ENCODE data around the gene NCOA1. TPM values are rescaled to one million over a fixed set of nuclear protein-coding genes. Genes with fewer than 3 reads are reported as not detected.

Gene NCOA1
- polyA plus RNA-seq, 1 donor, result 63.0 TPM

DNA sequence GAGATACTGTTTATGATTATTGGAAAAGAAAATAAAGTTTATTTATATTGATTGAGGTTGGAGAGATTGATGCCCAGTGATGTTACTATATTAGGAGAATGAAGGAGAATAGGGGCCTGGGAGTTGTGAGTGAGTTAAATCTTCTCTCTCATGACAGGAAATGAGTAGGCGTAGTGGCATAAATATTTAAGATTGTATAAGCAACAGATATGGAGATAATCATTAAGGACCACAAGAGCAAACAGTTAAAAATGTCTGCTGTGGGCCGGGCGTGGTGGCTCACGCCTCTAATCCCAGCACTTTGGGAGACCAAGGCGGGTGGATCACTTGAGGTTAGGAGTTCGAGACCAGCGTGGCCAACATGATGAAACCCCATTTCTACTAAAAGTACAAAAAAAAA lies 239.4 kb downstream of the NCOA1 start:
- no CpG with 5 or more reads among the region's 7 CpGs for WGBS (ENCODE audit: insufficient coverage, low lambda C conversion rate)
- Histone ChIP-seq H3K27me3 (ENCODE audit: control insufficient read depth, insufficient read depth, low read length) (no peaks in the 10 kb centered on the region), H3K36me3 (ENCODE audit: control insufficient read depth, insufficient read depth, low read length) (peaks cover 35% of the 10 kb centered on the region), H3K27ac (ENCODE audit: low read length) (no peak overlapping the region), H3K4me1 (ENCODE audit: control insufficient read depth, insufficient read depth, low read length) (no peaks in the 10 kb centered on the region), H3K4me3 (ENCODE audit: low read length) (no peak overlapping the region), H3K9me3 (ENCODE audit: control insufficient read depth, low read depth, low read length) (no peaks in the 10 kb centered on the region)
- DNase-seq, result no peak

DNA sequence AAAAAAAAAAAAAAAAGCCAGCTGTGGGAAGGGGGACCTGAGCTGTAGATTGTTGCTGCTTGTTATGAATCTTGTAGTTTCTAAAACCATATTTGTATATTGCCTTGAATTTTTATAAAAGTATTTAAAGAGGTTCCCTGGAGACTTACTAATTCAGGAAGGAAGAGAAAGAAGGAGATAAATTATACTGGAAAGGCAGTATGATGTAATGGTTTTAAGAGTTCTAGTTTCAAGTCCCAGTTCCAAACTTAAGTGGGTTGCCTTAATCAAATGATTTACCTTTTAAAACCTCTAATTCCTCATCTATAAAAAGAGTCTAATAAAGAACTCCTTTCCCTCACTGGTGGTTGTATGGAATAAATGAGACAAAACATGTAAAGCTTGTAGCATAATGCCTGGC lies 240.0 kb downstream of the NCOA1 start:
- Histone ChIP-seq H3K27me3 (ENCODE audit: control insufficient read depth, insufficient read depth, low read length) (no peaks in the 10 kb centered on the region), H3K4me3 (ENCODE audit: low read length) (no peak overlapping the region), H3K9me3 (ENCODE audit: control insufficient read depth, low read depth, low read length) (no peaks in the 10 kb centered on the region), H3K27ac (ENCODE audit: low read length) (no peak overlapping the region), H3K36me3 (ENCODE audit: control insufficient read depth, insufficient read depth, low read length) (peaks cover 35% of the 10 kb centered on the region), H3K4me1 (ENCODE audit: control insufficient read depth, insufficient read depth, low read length) (no peaks in the 10 kb centered on the region)
- DNase-seq, result no peak

DNA sequence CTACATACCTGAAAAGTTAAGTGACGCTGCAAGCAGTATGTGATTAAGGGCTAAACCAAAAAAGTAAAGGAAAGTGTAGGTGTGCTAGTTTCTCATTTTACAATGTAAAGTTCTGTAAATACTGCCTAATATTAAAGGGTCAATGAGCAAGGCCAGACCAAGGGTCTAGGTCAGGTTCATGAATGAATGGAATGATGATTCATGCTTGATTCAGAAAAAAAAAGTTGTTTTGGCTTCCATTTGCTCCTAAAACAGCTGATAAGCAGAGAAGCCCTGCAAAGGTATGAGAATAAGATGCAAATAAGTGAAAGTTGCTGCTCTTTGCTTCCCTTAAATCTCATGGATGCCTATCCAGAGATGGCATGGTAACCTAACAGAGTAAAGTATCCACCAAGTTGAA lies 240.9 kb downstream of the NCOA1 start:
- H3K9me3 ChIP-seq (ENCODE audit: control insufficient read depth, low read depth, low read length), result no peaks in the 10 kb centered on the region
- H3K4me1 ChIP-seq (ENCODE audit: control insufficient read depth, insufficient read depth, low read length), result no peaks in the 10 kb centered on the region
- WGBS (ENCODE audit: insufficient coverage, low lambda C conversion rate), result no CpG with 5 or more reads among the region's 1 CpG
- no peak overlapping the region for H3K27ac ChIP-seq (ENCODE audit: low read length)
- peaks cover 35% of the 10 kb centered on the region for H3K36me3 ChIP-seq (ENCODE audit: control insufficient read depth, insufficient read depth, low read length)
- no peak overlapping the region for H3K4me3 ChIP-seq (ENCODE audit: low read length)
- DNase-seq, result no peak
- no peaks in the 10 kb centered on the region for H3K27me3 ChIP-seq (ENCODE audit: control insufficient read depth, insufficient read depth, low read length)

DNA sequence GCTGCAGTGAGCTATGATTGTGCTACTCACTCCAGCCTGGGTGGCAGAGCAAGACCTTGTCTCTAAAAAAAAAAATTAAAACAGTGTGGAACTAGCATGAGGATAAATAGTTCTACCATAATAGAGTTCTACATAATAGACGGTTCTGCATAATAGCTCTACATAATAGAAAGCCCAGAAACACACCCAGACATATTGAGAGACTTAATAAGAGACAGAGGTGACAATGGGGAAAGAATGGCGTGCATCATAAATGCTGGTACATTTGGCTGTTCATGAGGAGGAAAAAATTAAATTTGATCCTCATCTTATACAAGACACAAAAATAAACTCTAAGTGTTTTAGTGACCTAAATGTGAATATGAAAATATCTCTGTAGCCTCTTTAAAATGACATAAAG lies 243.7 kb downstream of the NCOA1 start:
- Histone ChIP-seq H3K27ac (ENCODE audit: low read length) (no peak overlapping the region), H3K4me1 (ENCODE audit: control insufficient read depth, insufficient read depth, low read length) (no peaks in the 10 kb centered on the region), H3K36me3 (ENCODE audit: control insufficient read depth, insufficient read depth, low read length) (peaks cover 23% of the 10 kb centered on the region), H3K9me3 (ENCODE audit: control insufficient read depth, low read depth, low read length) (no peaks in the 10 kb centered on the region), H3K27me3 (ENCODE audit: control insufficient read depth, insufficient read depth, low read length) (no peaks in the 10 kb centered on the region), H3K4me3 (ENCODE audit: low read length) (no peak overlapping the region)
- DNase-seq, result no peak
- 100% methylated on average over 1 of the region's 2 CpGs for WGBS (ENCODE audit: insufficient coverage, low lambda C conversion rate)

DNA sequence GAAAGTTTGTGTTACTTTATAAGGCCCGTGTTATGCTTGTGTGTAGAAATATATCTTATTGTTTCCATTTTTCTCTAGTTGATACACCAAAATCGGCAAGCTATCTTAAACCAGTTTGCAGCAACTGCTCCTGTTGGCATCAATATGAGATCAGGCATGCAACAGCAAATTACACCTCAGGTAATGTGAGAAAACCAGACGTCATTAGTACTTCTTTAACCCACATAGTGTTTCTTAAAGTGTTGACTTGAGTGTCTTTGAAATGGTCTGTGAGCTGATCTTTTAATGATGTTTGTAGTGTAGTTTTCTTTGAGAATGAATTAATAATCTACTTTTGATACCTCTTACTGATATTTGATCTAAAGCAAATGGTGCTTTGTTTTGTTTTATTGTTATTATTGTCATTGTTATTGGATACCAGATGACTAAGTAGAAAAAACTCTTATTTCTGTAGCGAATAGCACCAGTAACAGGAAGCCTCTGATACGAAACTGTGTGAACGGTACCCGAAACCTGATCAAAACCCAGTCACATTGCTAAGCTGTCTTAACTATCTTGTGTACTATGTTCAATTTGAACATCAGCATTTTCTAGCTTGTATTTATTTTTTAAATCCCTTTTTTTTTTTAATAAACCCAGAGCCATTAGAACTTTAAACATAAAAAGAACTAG lies 248.4 kb downstream of the NCOA1 start:
- Histone ChIP-seq H3K27me3 (ENCODE audit: control insufficient read depth, insufficient read depth, low read length) (no peaks in the 10 kb centered on the region), H3K36me3 (ENCODE audit: control insufficient read depth, insufficient read depth, low read length) (peaks cover 25% of the 10 kb centered on the region), H3K4me1 (ENCODE audit: control insufficient read depth, insufficient read depth, low read length) (no peaks in the 10 kb centered on the region), H3K9me3 (ENCODE audit: control insufficient read depth, low read depth, low read length) (no peaks in the 10 kb centered on the region), H3K27ac (ENCODE audit: low read length) (no peak overlapping the region), H3K4me3 (ENCODE audit: low read length) (no peak overlapping the region)
- WGBS (ENCODE audit: insufficient coverage, low lambda C conversion rate), result 86% methylated on average over 1 of the region's 7 CpGs
- DNase-seq, result no peak

DNA sequence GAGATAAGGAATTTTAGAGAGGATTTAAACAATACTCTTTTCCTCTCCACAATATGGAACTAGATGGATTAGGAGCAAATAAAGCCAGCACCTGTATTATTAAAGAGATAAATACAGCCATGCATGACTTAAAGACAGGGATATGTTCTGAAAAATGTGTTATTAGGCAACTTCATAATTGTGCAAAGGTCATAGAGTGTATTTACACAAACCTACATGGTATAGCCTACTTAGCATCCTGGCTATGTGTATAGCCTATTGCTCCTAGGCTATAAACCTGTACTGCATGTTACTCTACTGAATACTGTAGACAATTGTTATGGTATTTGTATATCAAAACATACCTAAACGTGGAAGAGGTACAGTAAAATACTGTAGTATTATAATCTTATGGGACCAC lies 249.1 kb downstream of the NCOA1 start:
- Histone ChIP-seq H3K36me3 (ENCODE audit: control insufficient read depth, insufficient read depth, low read length) (peaks cover 29% of the 10 kb centered on the region), H3K4me3 (ENCODE audit: low read length) (no peak overlapping the region), H3K27ac (ENCODE audit: low read length) (no peak overlapping the region), H3K27me3 (ENCODE audit: control insufficient read depth, insufficient read depth, low read length) (no peaks in the 10 kb centered on the region), H3K9me3 (ENCODE audit: control insufficient read depth, low read depth, low read length) (no peaks in the 10 kb centered on the region), H3K4me1 (ENCODE audit: control insufficient read depth, insufficient read depth, low read length) (no peaks in the 10 kb centered on the region)
- WGBS (ENCODE audit: insufficient coverage, low lambda C conversion rate), result no CpG with 5 or more reads among the region's 1 CpG
- DNase-seq, result peak; percentile 12 to 46

DNA sequence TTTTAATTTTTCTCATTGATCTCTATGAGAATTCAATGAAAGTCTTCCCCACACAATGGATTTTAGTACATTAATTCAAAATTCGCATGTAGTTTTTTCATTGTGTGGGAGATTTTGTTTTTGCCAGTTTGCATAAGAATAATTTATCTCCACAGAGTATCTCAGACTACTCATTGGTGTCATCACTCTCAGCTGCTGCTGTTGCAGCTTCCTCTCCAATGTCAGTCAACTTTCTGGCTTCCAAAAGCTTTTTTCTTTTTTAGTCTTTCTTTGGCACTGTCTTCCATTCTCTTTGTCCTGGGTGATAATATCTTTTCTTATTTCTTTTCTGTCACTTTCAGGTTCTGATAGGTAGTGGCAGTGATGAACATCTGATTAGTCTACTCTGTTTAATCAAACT lies 251.7 kb downstream of the NCOA1 start:
- peaks cover 31% of the 10 kb centered on the region for H3K36me3 ChIP-seq (ENCODE audit: control insufficient read depth, insufficient read depth, low read length)

DNA sequence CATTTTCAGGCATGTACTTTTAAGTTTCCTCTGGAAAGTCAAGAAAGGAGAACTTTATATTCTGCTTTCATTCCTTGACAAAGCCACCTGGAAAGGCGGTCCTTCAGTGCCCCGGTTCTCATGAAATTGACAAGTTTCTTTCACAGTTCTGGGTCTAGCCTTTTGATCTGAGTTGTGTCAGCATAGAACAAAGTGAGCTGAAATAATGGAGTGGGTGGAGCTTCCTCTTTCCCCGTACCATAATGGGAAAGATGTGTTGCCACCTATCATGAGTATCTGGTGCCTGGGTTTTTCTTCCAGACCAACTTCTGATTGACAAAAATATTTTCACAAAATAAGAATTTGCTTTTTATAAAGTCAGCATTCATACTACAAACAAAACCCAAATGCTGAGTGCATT lies 252.9 kb downstream of the NCOA1 start:
- WGBS (ENCODE audit: insufficient coverage, low lambda C conversion rate), result no CpG with 5 or more reads among the region's 3 CpGs
- Histone ChIP-seq H3K27me3 (ENCODE audit: control insufficient read depth, insufficient read depth, low read length) (no peaks in the 10 kb centered on the region), H3K4me1 (ENCODE audit: control insufficient read depth, insufficient read depth, low read length) (no peaks in the 10 kb centered on the region), H3K27ac (ENCODE audit: low read length) (no peak overlapping the region), H3K9me3 (ENCODE audit: control insufficient read depth, low read depth, low read length) (no peaks in the 10 kb centered on the region), H3K36me3 (ENCODE audit: control insufficient read depth, insufficient read depth, low read length) (peaks cover 31% of the 10 kb centered on the region), H3K4me3 (ENCODE audit: low read length) (no peak overlapping the region)
- DNase-seq, result no peak

More for the DNA sequence above, 251.7 kb downstream of the NCOA1 start:
- Histone ChIP-seq H3K4me3 (ENCODE audit: low read length) (no peak overlapping the region), H3K4me1 (ENCODE audit: control insufficient read depth, insufficient read depth, low read length) (no peaks in the 10 kb centered on the region), H3K9me3 (ENCODE audit: control insufficient read depth, low read depth, low read length) (no peaks in the 10 kb centered on the region), H3K27me3 (ENCODE audit: control insufficient read depth, insufficient read depth, low read length) (no peaks in the 10 kb centered on the region), H3K27ac (ENCODE audit: low read length) (no peak overlapping the region)
- DNase-seq, result no peak
- 100% methylated on average over 1 of the region's 1 CpG for WGBS (ENCODE audit: insufficient coverage, low lambda C conversion rate)

DNA sequence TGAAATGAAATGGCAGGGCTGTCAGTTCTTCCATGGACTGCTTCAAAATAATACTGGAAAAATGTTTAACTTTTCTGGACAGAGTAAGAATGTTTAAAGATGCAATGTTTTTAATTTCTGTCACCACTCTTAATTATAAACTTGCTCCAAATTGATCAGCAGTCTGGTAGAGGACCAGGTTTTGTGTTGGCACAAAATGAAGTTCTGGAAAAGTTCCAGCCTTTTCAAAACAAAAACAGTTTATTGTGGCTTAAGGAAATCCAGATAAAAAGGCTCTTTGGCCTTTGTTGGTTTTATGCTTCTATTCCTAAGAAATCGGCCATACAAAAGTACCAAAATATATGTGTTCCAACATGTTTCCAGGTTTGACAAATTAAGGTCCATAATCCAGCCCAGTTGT lies 253.3 kb downstream of the NCOA1 start:
- Histone ChIP-seq H3K9me3 (ENCODE audit: control insufficient read depth, low read depth, low read length) (no peaks in the 10 kb centered on the region), H3K27ac (ENCODE audit: low read length) (no peak overlapping the region), H3K36me3 (ENCODE audit: control insufficient read depth, insufficient read depth, low read length) (peaks cover 34% of the 10 kb centered on the region), H3K4me1 (ENCODE audit: control insufficient read depth, insufficient read depth, low read length) (no peaks in the 10 kb centered on the region), H3K4me3 (ENCODE audit: low read length) (no peak overlapping the region), H3K27me3 (ENCODE audit: control insufficient read depth, insufficient read depth, low read length) (no peaks in the 10 kb centered on the region)
- DNase-seq, result no peak
- no CpG with 5 or more reads among the region's 1 CpG for WGBS (ENCODE audit: insufficient coverage, low lambda C conversion rate)

DNA sequence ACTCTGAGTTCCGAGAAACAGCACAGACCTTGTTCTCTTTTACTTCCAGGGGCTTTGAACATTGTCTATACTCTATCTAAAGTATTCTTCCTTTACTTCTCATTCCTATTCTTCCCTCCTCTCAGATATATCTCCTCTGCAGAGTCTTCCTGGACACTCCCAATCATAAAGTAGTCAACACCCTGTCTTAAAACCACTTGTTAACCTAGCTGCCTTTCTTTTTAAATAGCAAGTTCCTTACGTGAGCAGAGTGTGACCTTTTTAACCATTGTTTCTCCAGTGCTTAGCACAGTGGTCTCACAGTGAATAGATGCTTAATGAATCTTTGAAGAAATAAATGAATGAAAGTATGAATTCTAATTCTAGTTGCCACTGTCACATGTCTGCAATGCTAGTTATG lies 254.8 kb downstream of the NCOA1 start:
- Histone ChIP-seq H3K36me3 (ENCODE audit: control insufficient read depth, insufficient read depth, low read length) (peaks cover 35% of the 10 kb centered on the region), H3K4me1 (ENCODE audit: control insufficient read depth, insufficient read depth, low read length) (no peaks in the 10 kb centered on the region), H3K4me3 (ENCODE audit: low read length) (no peak overlapping the region), H3K27me3 (ENCODE audit: control insufficient read depth, insufficient read depth, low read length) (no peaks in the 10 kb centered on the region), H3K27ac (ENCODE audit: low read length) (no peak overlapping the region), H3K9me3 (ENCODE audit: control insufficient read depth, low read depth, low read length) (no peaks in the 10 kb centered on the region)
- 100% methylated on average over 1 of the region's 2 CpGs for WGBS (ENCODE audit: insufficient coverage, low lambda C conversion rate)
- DNase-seq, result no peak

DNA sequence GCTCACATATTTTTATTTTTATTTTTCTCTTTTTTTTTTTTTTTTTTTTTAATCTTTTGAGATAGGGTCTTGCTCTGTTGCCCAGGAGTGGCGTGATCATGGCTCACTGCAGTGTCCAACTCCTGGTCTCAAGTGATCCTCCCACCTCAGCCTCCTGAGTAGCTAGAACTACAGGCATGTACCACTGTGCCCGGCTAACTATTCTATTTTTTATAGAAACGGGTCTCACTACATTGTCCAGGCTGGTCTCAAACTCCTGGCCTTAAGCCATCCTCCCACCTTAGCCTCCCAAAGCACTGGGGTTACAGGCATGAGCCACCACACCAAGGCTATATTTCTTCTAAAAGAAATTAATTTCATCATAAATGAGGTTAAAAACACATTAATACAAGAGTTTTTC lies 256.2 kb downstream of the NCOA1 start:
- Histone ChIP-seq H3K36me3 (ENCODE audit: control insufficient read depth, insufficient read depth, low read length) (peaks cover 33% of the 10 kb centered on the region), H3K9me3 (ENCODE audit: control insufficient read depth, low read depth, low read length) (no peaks in the 10 kb centered on the region), H3K27me3 (ENCODE audit: control insufficient read depth, insufficient read depth, low read length) (no peaks in the 10 kb centered on the region), H3K4me1 (ENCODE audit: control insufficient read depth, insufficient read depth, low read length) (no peaks in the 10 kb centered on the region), H3K4me3 (ENCODE audit: low read length) (no peak overlapping the region), H3K27ac (ENCODE audit: low read length) (no peak overlapping the region)
- WGBS (ENCODE audit: insufficient coverage, low lambda C conversion rate), result no CpG with 5 or more reads among the region's 3 CpGs
- DNase-seq, result no peak
